Heart left ventricle (tissue), 13 donors: Measurements from ENCODE around the gene CCDC33.

Experiments
- POLR2A ChIP-seq, 2 donors: fragments of 450-650 bp; IDR thresholded peaks; one replicate each; pipeline ENCODE4 v1.6.1; 2017; ENCODE audit warnings: antibody characterized with exemption in 2 of 2, mild to moderate bottlenecking in 2 of 2, moderate library complexity in 2 of 2
- TF ChIP-seq, protein P1 (sequence below), 12 donors: fragments of 200-600 bp; sonication (generic) in 4 of 12; IDR thresholded peaks; one replicate each; pipeline versions ENCODE4 v1.5.0 to v1.8.0; 2018 to 2022; ENCODE audit warnings: antibody characterized with exemption in 12 of 12, mild to moderate bottlenecking in 5 of 12
- donor health status: ischemic (EF 13 %, LVEDD 7.1; RV severe dilation, severe dysfunction).
- donor health status: DM: no; HTN: yes; CAD: no.
- donor health status: DM: no; HTN: no; CAD: no.
- donor health status: ischemic (EF 25% LVEDD 6.9; RV normal size, moderate dysfunction).
- donor health status: ischemic (EF 25% LVEDD 5.7; RV mildly dilated, moderate dysfunction).
- donor health status: ischemic (EF 35%, LVEDD 5.7; RV mildly dilated, moderate dysfunction).
- donor health status: nonischemic (EF 11% LVEDD 7.7; RV severe dilation, severe dysfunction).
- donor health status: DM: yes; HTN: yes; CAD: no.
- donor health status: PGD.
- donor health status: ischemic (EF 29% LVEDD 5.4; RV normal size, mild dysfunction).
- donor health status: nonischemic (EF 23%, LVEDD 6.1; RV moderate dilation, normal function).

DNA sequence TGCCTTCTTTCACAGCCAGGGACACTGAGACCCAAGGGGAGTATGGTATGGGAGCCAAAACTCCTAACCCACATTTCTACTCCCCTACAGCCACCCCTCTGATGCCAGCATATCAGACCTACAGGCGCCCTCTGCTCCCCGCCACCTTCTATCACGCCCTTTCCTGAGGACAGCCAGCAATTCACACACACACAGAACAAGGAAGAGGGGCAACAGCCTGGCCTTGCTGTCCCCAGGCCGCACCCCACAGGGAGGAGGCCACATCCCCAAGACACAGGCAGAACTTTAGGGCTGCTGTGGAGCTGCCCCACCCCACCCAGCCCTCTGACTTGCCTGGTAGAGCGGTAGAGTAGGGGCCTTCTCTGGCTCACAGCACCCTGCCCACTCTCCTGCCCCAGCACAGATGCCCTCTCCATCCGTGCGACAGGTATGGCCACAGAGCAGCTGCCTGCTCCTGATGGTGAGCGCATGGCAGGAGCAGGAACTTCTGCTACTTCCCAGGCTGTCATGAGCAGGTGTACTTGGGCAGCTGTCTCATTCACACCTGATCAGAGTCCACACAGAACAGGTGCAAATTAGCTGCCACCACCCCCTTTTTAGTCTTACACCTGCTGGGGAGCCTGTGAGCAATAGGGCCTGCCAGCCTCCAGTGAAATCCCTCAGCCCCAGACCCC, 33.4 kb downstream of the CCDC33 start:
- TF ChIP-seq, protein P1, sequence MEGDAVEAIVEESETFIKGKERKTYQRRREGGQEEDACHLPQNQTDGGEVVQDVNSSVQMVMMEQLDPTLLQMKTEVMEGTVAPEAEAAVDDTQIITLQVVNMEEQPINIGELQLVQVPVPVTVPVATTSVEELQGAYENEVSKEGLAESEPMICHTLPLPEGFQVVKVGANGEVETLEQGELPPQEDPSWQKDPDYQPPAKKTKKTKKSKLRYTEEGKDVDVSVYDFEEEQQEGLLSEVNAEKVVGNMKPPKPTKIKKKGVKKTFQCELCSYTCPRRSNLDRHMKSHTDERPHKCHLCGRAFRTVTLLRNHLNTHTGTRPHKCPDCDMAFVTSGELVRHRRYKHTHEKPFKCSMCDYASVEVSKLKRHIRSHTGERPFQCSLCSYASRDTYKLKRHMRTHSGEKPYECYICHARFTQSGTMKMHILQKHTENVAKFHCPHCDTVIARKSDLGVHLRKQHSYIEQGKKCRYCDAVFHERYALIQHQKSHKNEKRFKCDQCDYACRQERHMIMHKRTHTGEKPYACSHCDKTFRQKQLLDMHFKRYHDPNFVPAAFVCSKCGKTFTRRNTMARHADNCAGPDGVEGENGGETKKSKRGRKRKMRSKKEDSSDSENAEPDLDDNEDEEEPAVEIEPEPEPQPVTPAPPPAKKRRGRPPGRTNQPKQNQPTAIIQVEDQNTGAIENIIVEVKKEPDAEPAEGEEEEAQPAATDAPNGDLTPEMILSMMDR (IDR thresholded peaks at IDR 0.05) = no peak
- no peak for TF ChIP-seq POLR2A (IDR thresholded peaks at IDR 0.05)
